Measurements from ENCODE around the gene TXNDC12.
A peak's percentile ranks its signal among the peaks of the same experiment; 100 is the strongest.

Gene TXNDC12

GRCh38 chr1:51998701-51999100, 56.3 kb downstream of the TXNDC12 start:
- no peak for DNase-seq (ENCODE audit: low read depth in 2 of 2)

- DNase-seq (ENCODE audit: low read depth in 2 of 2) = no peak
These were observed 57.0 kb downstream of the TXNDC12 start for GRCh38 chr1:51997974-51998382.

GRCh38 chr1:51990478-51990965, 64.5 kb downstream of the TXNDC12 start, which contains the start of gene RAB3B:
RAB3B (minus strand) TSS chr1:51990700; CDS start chr1:51977117, 13,583 bp downstream.
- peak; percentile 62 to 65 for DNase-seq (ENCODE audit: low read depth in 2 of 2)

- no peak for DNase-seq (ENCODE audit: low read depth in 2 of 2)
These were observed 65.2 kb downstream of the TXNDC12 start for GRCh38 chr1:51989582-51990477.

GRCh38 chr1:51988254-51988653, 66.7 kb downstream of the TXNDC12 start:
- no peak for DNase-seq (ENCODE audit: low read depth in 2 of 2)

- no peak for DNase-seq (ENCODE audit: low read depth in 2 of 2)
These were observed 68.3 kb downstream of the TXNDC12 start for GRCh38 chr1:51986718-51987117.

- DNase-seq (ENCODE audit: low read depth in 2 of 2) = no peak
These were observed 72.8 kb downstream of the TXNDC12 start for GRCh38 chr1:51982161-51982560.

- no peak for DNase-seq (ENCODE audit: low read depth in 2 of 2)
These were observed 73.4 kb downstream of the TXNDC12 start for GRCh38 chr1:51981555-51981954.

GRCh38 chr1:51978099-51978498, 76.9 kb downstream of the TXNDC12 start:
- DNase-seq (ENCODE audit: low read depth in 2 of 2) = no peak

- no peak for DNase-seq (ENCODE audit: low read depth in 2 of 2)
These were observed 78.0 kb downstream of the TXNDC12 start for GRCh38 chr1:51976846-51977602.

GRCh38 chr1:51973587-51974474, 81.2 kb downstream of the TXNDC12 start:
- no peak for DNase-seq (ENCODE audit: low read depth in 2 of 2)

All from stimulated activated CD8-positive, alpha-beta memory T cell treated with anti-CD3 and anti-CD28 coated beads, Interleukin-7, amount 100 ng/mL, for 1 hour (primary cell).